Panc1 (cell line): ENCODE measurements around the gene AEBP2.

Experiments used
- POLR2AphosphoS5 ChIP-seq: IDR thresholded peaks from 2 replicates; pipeline ENCODE4 v1.6.1; 2012; ENCODE audit warnings: mild to moderate bottlenecking, low read depth, low read length, moderate library complexity
- TF ChIP-seq, protein P1 (sequence below): fragments of 450-650 bp; IDR thresholded peaks from 2 replicates; pipeline ENCODE4 v1.5.1; 2017; ENCODE audit warnings: mild to moderate bottlenecking

DNA sequence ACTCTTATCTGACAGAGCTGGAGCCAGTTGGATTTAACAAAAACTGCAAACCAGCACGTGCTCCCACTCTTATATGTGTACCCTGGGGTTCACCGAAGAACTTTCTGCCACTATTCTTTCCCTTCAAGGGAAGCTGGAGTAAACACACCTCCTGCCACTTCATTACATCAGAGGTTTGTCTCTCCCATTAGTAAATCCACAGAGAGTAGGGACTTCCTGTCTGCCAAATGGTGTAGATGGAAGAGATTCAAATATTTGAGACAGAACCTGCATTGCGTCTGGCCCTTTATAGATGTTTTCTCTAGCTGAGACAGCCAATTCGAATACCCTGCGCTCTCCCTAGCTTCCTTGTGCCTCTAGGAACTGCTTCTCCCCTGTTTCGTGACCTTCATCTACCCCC lies 29.1 kb upstream of the AEBP2 start:
- TF ChIP-seq, protein P1, sequence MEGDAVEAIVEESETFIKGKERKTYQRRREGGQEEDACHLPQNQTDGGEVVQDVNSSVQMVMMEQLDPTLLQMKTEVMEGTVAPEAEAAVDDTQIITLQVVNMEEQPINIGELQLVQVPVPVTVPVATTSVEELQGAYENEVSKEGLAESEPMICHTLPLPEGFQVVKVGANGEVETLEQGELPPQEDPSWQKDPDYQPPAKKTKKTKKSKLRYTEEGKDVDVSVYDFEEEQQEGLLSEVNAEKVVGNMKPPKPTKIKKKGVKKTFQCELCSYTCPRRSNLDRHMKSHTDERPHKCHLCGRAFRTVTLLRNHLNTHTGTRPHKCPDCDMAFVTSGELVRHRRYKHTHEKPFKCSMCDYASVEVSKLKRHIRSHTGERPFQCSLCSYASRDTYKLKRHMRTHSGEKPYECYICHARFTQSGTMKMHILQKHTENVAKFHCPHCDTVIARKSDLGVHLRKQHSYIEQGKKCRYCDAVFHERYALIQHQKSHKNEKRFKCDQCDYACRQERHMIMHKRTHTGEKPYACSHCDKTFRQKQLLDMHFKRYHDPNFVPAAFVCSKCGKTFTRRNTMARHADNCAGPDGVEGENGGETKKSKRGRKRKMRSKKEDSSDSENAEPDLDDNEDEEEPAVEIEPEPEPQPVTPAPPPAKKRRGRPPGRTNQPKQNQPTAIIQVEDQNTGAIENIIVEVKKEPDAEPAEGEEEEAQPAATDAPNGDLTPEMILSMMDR = no peak
- no peak for TF ChIP-seq POLR2AphosphoS5
